ENCODE results near the gene GPR12.

Gene GPR12

DNA sequence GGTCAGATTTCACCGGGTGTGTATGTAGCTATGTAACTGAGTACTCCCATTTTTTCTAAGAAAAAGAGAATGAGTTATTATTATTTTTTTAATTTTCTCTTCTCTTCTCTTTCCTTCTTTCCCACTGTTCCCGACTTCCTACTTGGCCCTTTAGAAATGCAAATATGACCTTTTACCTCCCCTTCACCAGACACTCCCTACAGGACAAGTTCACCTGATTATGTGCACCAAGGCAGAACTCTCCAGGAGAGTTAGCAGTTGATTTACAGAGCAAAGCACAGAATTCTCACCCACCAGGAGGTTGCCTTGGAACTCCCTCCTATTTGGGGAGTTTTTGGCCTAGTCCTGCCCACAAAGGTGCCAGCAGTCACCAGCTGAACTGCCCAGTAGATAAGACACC is 49.5 kb upstream of the GPR12 start:
- CTCF ChIA-PET: interaction anchor here (1.2 kb wide), 1 partner anchor 63 kb away, joined by 6 read pairs; no protein-coding TSS in a partner anchor
- Histone ChIP-seq H3K4me1 (ENCODE audit: control insufficient read depth, insufficient read depth, low read length) (no peaks in the 10 kb centered on the region), H3K27ac (ENCODE audit: extremely low read depth, low read depth, low read length) (no peak overlapping the region), H3K9me3 (ENCODE audit: control insufficient read depth, insufficient read depth, low read depth, low read length) (no peaks in the 10 kb centered on the region), H3K4me3 (ENCODE audit: low read depth, low read length) (no peak overlapping the region), H3K36me3 (ENCODE audit: control insufficient read depth in 2 of 2, insufficient read depth in 1 of 2, low read length in 2 of 2) (no peaks in the 10 kb centered on the region)
- POLR2A ChIA-PET: no interaction called here
- TF ChIP-seq, protein P1, sequence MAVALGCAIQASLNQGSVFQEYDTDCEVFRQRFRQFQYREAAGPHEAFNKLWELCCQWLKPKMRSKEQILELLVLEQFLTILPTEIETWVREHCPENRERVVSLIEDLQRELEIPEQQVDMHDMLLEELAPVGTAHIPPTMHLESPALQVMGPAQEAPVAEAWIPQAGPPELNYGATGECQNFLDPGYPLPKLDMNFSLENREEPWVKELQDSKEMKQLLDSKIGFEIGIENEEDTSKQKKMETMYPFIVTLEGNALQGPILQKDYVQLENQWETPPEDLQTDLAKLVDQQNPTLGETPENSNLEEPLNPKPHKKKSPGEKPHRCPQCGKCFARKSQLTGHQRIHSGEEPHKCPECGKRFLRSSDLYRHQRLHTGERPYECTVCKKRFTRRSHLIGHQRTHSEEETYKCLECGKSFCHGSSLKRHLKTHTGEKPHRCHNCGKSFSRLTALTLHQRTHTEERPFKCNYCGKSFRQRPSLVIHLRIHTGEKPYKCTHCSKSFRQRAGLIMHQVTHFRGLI (tag by site-specific recombination; IDR thresholded peaks at IDR 0.05): no peak
- TF ChIP-seq ZEB2 (tag by site-specific recombination; IDR thresholded peaks at IDR 0.05): no peak
- TF ChIP-seq SP2 (tag by site-specific recombination; IDR thresholded peaks at IDR 0.05): no peak

DNA sequence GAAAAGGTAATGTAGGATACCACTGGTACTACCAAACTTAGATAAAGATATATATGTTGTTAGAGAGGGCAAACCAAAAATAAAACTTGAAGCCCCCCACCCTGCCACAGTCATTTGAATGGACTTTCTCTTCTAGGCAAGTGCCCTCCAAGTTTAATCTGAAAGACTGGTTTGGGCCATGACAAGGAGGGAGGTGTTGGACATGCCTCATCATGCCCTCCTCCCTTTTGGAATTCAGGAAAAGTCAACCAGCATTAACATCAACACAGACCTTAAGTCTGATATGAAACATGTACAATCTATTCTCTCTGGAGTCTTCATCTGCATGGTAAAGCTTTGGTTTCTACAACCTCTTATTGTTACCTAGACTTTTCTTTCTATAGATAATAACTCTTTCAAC is 46.3 kb upstream of the GPR12 start:
- ChIA-PET CTCF (no interaction called here), POLR2A (no interaction called here)
- Histone ChIP-seq H3K9me3 (ENCODE audit: control insufficient read depth, insufficient read depth, low read depth, low read length) (no peaks in the 10 kb centered on the region), H3K27ac (ENCODE audit: extremely low read depth, low read depth, low read length) (no peak overlapping the region), H3K36me3 (ENCODE audit: control insufficient read depth in 2 of 2, insufficient read depth in 1 of 2, low read length in 2 of 2) (no peaks in the 10 kb centered on the region), H3K4me1 (ENCODE audit: control insufficient read depth, insufficient read depth, low read length) (no peaks in the 10 kb centered on the region), H3K4me3 (ENCODE audit: low read depth, low read length) (no peak overlapping the region)
- TF ChIP-seq ZNF76 (tag by site-specific recombination; IDR thresholded peaks at IDR 0.05; ENCODE audit: borderline replicate concordance, low read depth) (no peak), ZFP37 (tag by site-specific recombination; IDR thresholded peaks at IDR 0.05) (no peak), GLI4 (tag by site-specific recombination; IDR thresholded peaks at IDR 0.05) (no peak), ZNF530 (tag by site-specific recombination; IDR thresholded peaks at IDR 0.05; ENCODE audit: low read depth) (no peak), ZNF548 (tag by site-specific recombination; IDR thresholded peaks at IDR 0.05) (no peak), ZNF248 (tag by site-specific recombination; IDR thresholded peaks at IDR 0.05) (no peak), ZNF596 (tag by site-specific recombination; IDR thresholded peaks at IDR 0.05) (no peak), YY1 (tag by site-specific recombination; IDR thresholded peaks at IDR 0.05) (no peak), ZNF157 (tag by site-specific recombination; IDR thresholded peaks at IDR 0.05) (no peak), HOXD13 (CRISPR knock-in tag; IDR thresholded peaks at IDR 0.05; ENCODE audit: borderline replicate concordance) (no peak), ZNF324 (tag by site-specific recombination; IDR thresholded peaks at IDR 0.05) (no peak), KLF10 (tag by site-specific recombination; IDR thresholded peaks at IDR 0.05) (no peak), KLF16 (tag by site-specific recombination; IDR thresholded peaks at IDR 0.05) (no peak), ZNF529 (tag by site-specific recombination; IDR thresholded peaks at IDR 0.05; ENCODE audit: insufficient replicate concordance) (no peak), ZNF558 (tag by site-specific recombination; IDR thresholded peaks at IDR 0.05) (no peak), ZFHX2 (tag by site-specific recombination; conservative IDR thresholded peaks at IDR 0.05) (no peak)
- TF ChIP-seq, protein P2, sequence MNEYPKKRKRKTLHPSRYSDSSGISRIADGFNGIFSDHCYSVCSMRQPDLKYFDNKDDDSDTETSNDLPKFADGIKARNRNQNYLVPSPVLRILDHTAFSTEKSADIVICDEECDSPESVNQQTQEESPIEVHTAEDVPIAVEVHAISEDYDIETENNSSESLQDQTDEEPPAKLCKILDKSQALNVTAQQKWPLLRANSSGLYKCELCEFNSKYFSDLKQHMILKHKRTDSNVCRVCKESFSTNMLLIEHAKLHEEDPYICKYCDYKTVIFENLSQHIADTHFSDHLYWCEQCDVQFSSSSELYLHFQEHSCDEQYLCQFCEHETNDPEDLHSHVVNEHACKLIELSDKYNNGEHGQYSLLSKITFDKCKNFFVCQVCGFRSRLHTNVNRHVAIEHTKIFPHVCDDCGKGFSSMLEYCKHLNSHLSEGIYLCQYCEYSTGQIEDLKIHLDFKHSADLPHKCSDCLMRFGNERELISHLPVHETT (tag by site-specific recombination; IDR thresholded peaks at IDR 0.05): no peak
- TF ChIP-seq, protein P3, sequence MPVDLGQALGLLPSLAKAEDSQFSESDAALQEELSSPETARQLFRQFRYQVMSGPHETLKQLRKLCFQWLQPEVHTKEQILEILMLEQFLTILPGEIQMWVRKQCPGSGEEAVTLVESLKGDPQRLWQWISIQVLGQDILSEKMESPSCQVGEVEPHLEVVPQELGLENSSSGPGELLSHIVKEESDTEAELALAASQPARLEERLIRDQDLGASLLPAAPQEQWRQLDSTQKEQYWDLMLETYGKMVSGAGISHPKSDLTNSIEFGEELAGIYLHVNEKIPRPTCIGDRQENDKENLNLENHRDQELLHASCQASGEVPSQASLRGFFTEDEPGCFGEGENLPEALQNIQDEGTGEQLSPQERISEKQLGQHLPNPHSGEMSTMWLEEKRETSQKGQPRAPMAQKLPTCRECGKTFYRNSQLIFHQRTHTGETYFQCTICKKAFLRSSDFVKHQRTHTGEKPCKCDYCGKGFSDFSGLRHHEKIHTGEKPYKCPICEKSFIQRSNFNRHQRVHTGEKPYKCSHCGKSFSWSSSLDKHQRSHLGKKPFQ (tag by site-specific recombination; IDR thresholded peaks at IDR 0.05): no peak

Measured in HEK293 (cell line).